Calu3 (cell line): Measurements from ENCODE around the gene ZBTB44. TPM values are rescaled to one million over a fixed set of nuclear protein-coding genes. Genes with fewer than 3 reads are reported as not detected.

Experiments
- BruUV-seq: library from RNA; stranded (reverse); fragments of 400-500 nt; replicated peaks from 2 replicates; lab custom pipeline; 2021; lab: Mats Ljungman, UMichigan
- CTCF ChIA-PET: fragments of 300-600 bp; sonication (Branson Sonifier 250); formaldehyde crosslinking; loops from one replicate; lab custom pipeline; 2022; ENCODE audit warnings: antibody characterized with exemption; lab: Charles Lee
- DNase-seq: peaks from one replicate; pipeline ENCODE4 v3.0.0; 2022
- H3K27ac Mint-ChIP-seq: one replicate; pipeline ENCODE4 v1.8.0; 2022; ENCODE audit warnings: mixed read lengths; ENCODE audit not compliant: unreplicated experiment
- H3K27me3 Mint-ChIP-seq: one replicate; pipeline ENCODE4 v1.8.0; 2022; ENCODE audit warnings: mixed read lengths; ENCODE audit not compliant: unreplicated experiment
- H3K36me3 Mint-ChIP-seq: one replicate; pipeline ENCODE4 v1.8.0; 2022; ENCODE audit warnings: mild to moderate bottlenecking, moderate library complexity, mixed read lengths; ENCODE audit not compliant: insufficient read depth, unreplicated experiment
- H3K4me1 Mint-ChIP-seq: one replicate; pipeline ENCODE4 v1.8.0; 2022; ENCODE audit warnings: mild to moderate bottlenecking, low read depth, mixed read lengths; ENCODE audit not compliant: unreplicated experiment
- H3K4me3 Mint-ChIP-seq: one replicate; pipeline ENCODE4 v1.8.0; 2022; ENCODE audit warnings: mild to moderate bottlenecking, low read depth, moderate library complexity, mixed read lengths; ENCODE audit not compliant: unreplicated experiment
- H3K9me3 Mint-ChIP-seq: one replicate; pipeline ENCODE4 v1.8.0; 2022; ENCODE audit warnings: low read depth, mixed read lengths; ENCODE audit not compliant: unreplicated experiment
- CTCF ChIP-seq: fragments of 200-600 bp; IDR thresholded peaks from one replicate; pipeline ENCODE4 v1.8.0; 2022; ENCODE audit warnings: antibody characterized with exemption; ENCODE audit not compliant: unreplicated experiment
- intact Hi-C: fragments of 100-400 bp; cut with micrococcal nuclease; formaldehyde crosslinking; loops from one replicate; pipeline ENCODE4 v1.10.0; 2022; ENCODE audit not compliant: unreplicated experiment
- total RNA-seq: library from RNA; stranded (reverse); gene quantifications from 2 replicates; pipeline ENCODE4 v1.2.3, GENCODE V29; 2022

Gene ZBTB44
- total RNA-seq, 1 experiment from 2014 or later = 29.7 TPM

GRCh38 chr11:130212431-130212961 lies 102.2 kb downstream of the ZBTB44 start:
- Mint-ChIP-seq H3K4me1 (no peaks in the 10 kb centered on the region), H3K4me3 (no peak overlapping the region), H3K36me3 (peaks cover 32% of the 10 kb centered on the region), H3K27ac (no peak overlapping the region), H3K27me3 (no peaks in the 10 kb centered on the region), H3K9me3 (no peaks in the 10 kb centered on the region)
- no peak for TF ChIP-seq CTCF
- BruUV-seq = no TSS peak
- CTCF ChIA-PET = interaction anchor here (0.6 to 1.2 kb wide), 5 partner anchors 20 to 242 kb away, joined by 3 to 5 read pairs (median 3); no protein-coding TSS in a partner anchor
- intact Hi-C loops = loop anchor here (2.0 to 5.0 kb wide), 3 partner anchors 158 to 290 kb away; no protein-coding TSS in a partner anchor
- DNase-seq = no peak

- no peak for DNase-seq
- CTCF ChIA-PET = no interaction called here
- BruUV-seq = no TSS peak
- no peak overlapping the region for H3K27ac Mint-ChIP-seq
- no peaks in the 10 kb centered on the region for H3K27me3 Mint-ChIP-seq
- TF ChIP-seq CTCF = no peak
- H3K4me1 Mint-ChIP-seq = no peaks in the 10 kb centered on the region
- peaks cover 32% of the 10 kb centered on the region for H3K36me3 Mint-ChIP-seq
- no peak overlapping the region for H3K4me3 Mint-ChIP-seq
- no peaks in the 10 kb centered on the region for H3K9me3 Mint-ChIP-seq
- intact Hi-C loops = loop anchor here (2.0 to 5.0 kb wide), 3 partner anchors 159 to 290 kb away; no protein-coding TSS in a partner anchor
Measured at GRCh38 chr11:130211781-130212401, 102.8 kb downstream of the ZBTB44 start.

DNA sequence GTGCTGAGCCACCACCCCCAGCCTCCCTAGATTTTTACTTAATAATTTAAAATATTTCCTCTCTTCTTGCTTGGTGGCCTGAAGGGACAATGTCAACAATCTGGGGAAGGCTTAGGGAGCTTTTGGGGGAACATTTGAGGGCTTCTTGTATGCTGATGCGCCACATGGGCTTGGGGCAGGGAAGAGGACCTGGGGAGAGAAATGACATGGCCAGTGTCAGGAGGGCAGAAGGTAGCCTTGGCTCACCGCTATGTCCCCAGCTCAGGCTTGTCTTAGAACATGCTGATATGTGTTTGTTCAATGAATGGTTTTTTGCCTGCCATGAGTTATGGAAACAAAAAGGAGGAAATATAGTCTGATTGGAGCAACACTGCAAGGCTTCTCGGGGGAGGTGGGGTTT lies 103.6 kb downstream of the ZBTB44 start:
- DNase-seq = no peak
- no peaks in the 10 kb centered on the region for H3K4me1 Mint-ChIP-seq
- no peak for TF ChIP-seq CTCF
- H3K27me3 Mint-ChIP-seq = no peaks in the 10 kb centered on the region
- intact Hi-C loops = loop anchor here (5.0 kb wide), 2 partner anchors 206 to 289 kb away; no protein-coding TSS in a partner anchor
- H3K4me3 Mint-ChIP-seq = no peak overlapping the region
- no peak overlapping the region for H3K27ac Mint-ChIP-seq
- H3K9me3 Mint-ChIP-seq = no peaks in the 10 kb centered on the region
- H3K36me3 Mint-ChIP-seq = peaks cover 36% of the 10 kb centered on the region
- CTCF ChIA-PET = no interaction called here
- no TSS peak for BruUV-seq

- CTCF ChIA-PET = no interaction called here
- BruUV-seq = TSS peak; percentile 94
- no peaks in the 10 kb centered on the region for H3K4me1 Mint-ChIP-seq
- intact Hi-C loops = loop anchor here (5.0 kb wide), 2 partner anchors 207 to 288 kb away; no protein-coding TSS in a partner anchor
- no peak for TF ChIP-seq CTCF
- H3K9me3 Mint-ChIP-seq = no peaks in the 10 kb centered on the region
- H3K4me3 Mint-ChIP-seq = no peak overlapping the region
- H3K27ac Mint-ChIP-seq = no peak overlapping the region
- no peaks in the 10 kb centered on the region for H3K27me3 Mint-ChIP-seq
- peaks cover 39% of the 10 kb centered on the region for H3K36me3 Mint-ChIP-seq
- no peak for DNase-seq
Measured at GRCh38 chr11:130209954-130210854, 104.5 kb downstream of the ZBTB44 start.
